LNCAP (cell line): ENCODE measurements around the gene MLC1.

Experiments used
- CTCF ChIP-seq: fragments of 450-650 bp; IDR thresholded peaks from 2 replicates; pipeline ENCODE4 v1.5.1; 2017; ENCODE audit warnings: mild to moderate bottlenecking

Gene MLC1

GRCh38 chr22:50016308-50016987, 68.8 kb downstream of the MLC1 start:
- TF ChIP-seq CTCF = no peak

GRCh38 chr22:50015451-50016307, 69.5 kb downstream of the MLC1 start:
- TF ChIP-seq CTCF = no peak

GRCh38 chr22:50014655-50015401, 70.4 kb downstream of the MLC1 start:
- TF ChIP-seq CTCF = no peak

- no peak for TF ChIP-seq CTCF
These were observed 71.1 kb downstream of the MLC1 start for GRCh38 chr22:50014053-50014501.

GRCh38 chr22:50012211-50013181, 72.7 kb downstream of the MLC1 start, which contains the start of gene IL17REL:
Gene IL17REL (minus strand): TSS chr22:50012765. CDS start chr22:50012646, 119 bp downstream.
- TF ChIP-seq CTCF = no peak

- TF ChIP-seq CTCF = no peak
These were observed 73.6 kb downstream of the MLC1 start for GRCh38 chr22:50011447-50012210.
